ENCODE results near the gene PRR5. TPM values are rescaled to one million over a fixed set of nuclear protein-coding genes. Genes with fewer than 3 reads are reported as not detected.

The PRR5 gene
- total and polyA plus RNA-seq, 2 donors from 2014 or later, result 24.0 to 46.0 TPM

- no peaks in the 10 kb centered on the region for H3K9me3 ChIP-seq (ENCODE audit: control insufficient read depth in 2 of 3, insufficient read depth in 1 of 3, low read length in 3 of 3)
- FAIRE-seq (no peak), DNase-seq (peak in 2 of 5 donors; percentile 40 to 73)
- no peak overlapping the region for H3K27ac ChIP-seq (ENCODE audit: low read depth in 2 of 2, low read length in 2 of 2)
- intact Hi-C loops (cut with DNase I), result no loop called here
- no peak overlapping the region for H3K4me3 ChIP-seq (ENCODE audit: low read length in 3 of 3)
- H3K9ac ChIP-seq (ENCODE audit: low read length in 3 of 3), result no peak overlapping the region
- H3K4me1 ChIP-seq (ENCODE audit: control insufficient read depth in 2 of 3, insufficient read depth in 2 of 3, low read depth in 1 of 3, low read length in 3 of 3), result peaks cover 0 to 5% (median 0%) of the 10 kb centered on the region in 3 donors
- TF ChIP-seq, protein P1, sequence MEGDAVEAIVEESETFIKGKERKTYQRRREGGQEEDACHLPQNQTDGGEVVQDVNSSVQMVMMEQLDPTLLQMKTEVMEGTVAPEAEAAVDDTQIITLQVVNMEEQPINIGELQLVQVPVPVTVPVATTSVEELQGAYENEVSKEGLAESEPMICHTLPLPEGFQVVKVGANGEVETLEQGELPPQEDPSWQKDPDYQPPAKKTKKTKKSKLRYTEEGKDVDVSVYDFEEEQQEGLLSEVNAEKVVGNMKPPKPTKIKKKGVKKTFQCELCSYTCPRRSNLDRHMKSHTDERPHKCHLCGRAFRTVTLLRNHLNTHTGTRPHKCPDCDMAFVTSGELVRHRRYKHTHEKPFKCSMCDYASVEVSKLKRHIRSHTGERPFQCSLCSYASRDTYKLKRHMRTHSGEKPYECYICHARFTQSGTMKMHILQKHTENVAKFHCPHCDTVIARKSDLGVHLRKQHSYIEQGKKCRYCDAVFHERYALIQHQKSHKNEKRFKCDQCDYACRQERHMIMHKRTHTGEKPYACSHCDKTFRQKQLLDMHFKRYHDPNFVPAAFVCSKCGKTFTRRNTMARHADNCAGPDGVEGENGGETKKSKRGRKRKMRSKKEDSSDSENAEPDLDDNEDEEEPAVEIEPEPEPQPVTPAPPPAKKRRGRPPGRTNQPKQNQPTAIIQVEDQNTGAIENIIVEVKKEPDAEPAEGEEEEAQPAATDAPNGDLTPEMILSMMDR (IDR thresholded peaks at IDR 0.05; ENCODE audit: borderline replicate concordance, extremely low read depth, insufficient read depth), result no peak
- H3K36me3 ChIP-seq (ENCODE audit: control insufficient read depth in 2 of 3, insufficient read depth in 3 of 3, low read length in 3 of 3), result no peaks in the 10 kb centered on the region
- no peaks in the 10 kb centered on the region for H3K27me3 ChIP-seq (ENCODE audit: control insufficient read depth, insufficient read depth, low read length)
These were observed 42.9 kb upstream of the PRR5 start for GRCh38 chr22:44659140-44659539.

- H3K4me1 ChIP-seq (ENCODE audit: control insufficient read depth in 2 of 3, insufficient read depth in 2 of 3, low read depth in 1 of 3, low read length in 3 of 3), result peaks cover 0 to 12% (median 0%) of the 10 kb centered on the region in 3 donors
- DNase-seq, result peak in 1 of 5 donors; percentile 63
- no peak overlapping the region for H3K4me3 ChIP-seq (ENCODE audit: low read length in 3 of 3)
- no peak overlapping the region for H3K9ac ChIP-seq (ENCODE audit: low read length in 3 of 3)
- H3K36me3 ChIP-seq (ENCODE audit: control insufficient read depth in 2 of 3, insufficient read depth in 3 of 3, low read length in 3 of 3), result no peaks in the 10 kb centered on the region
- TF ChIP-seq, protein P1 (IDR thresholded peaks at IDR 0.05; ENCODE audit: borderline replicate concordance, extremely low read depth, insufficient read depth), result no peak
- H3K27me3 ChIP-seq (ENCODE audit: control insufficient read depth, insufficient read depth, low read length), result no peaks in the 10 kb centered on the region
- H3K9me3 ChIP-seq (ENCODE audit: control insufficient read depth in 2 of 3, insufficient read depth in 1 of 3, low read length in 3 of 3), result no peaks in the 10 kb centered on the region
- intact Hi-C loops (cut with DNase I), result no loop called here
- no peak for FAIRE-seq
- no peak overlapping the region for H3K27ac ChIP-seq (ENCODE audit: low read depth in 2 of 2, low read length in 2 of 2)
These were observed 41.8 kb upstream of the PRR5 start for GRCh38 chr22:44660051-44660830.

GRCh38 chr22:44661070-44661469, 40.9 kb upstream of the PRR5 start:
- DNase-seq (peak; percentile 48 to 83 (median 64)), FAIRE-seq (no peak)
- intact Hi-C loops (cut with DNase I), result no loop called here
- no peak overlapping the region for H3K9ac ChIP-seq (ENCODE audit: low read length in 3 of 3)
- H3K36me3 ChIP-seq (ENCODE audit: control insufficient read depth in 2 of 3, insufficient read depth in 3 of 3, low read length in 3 of 3), result no peaks in the 10 kb centered on the region
- no peak overlapping the region for H3K27ac ChIP-seq (ENCODE audit: low read depth in 2 of 2, low read length in 2 of 2)
- H3K9me3 ChIP-seq (ENCODE audit: control insufficient read depth in 2 of 3, insufficient read depth in 1 of 3, low read length in 3 of 3), result no peaks in the 10 kb centered on the region
- no peaks in the 10 kb centered on the region for H3K27me3 ChIP-seq (ENCODE audit: control insufficient read depth, insufficient read depth, low read length)
- H3K4me1 ChIP-seq (ENCODE audit: control insufficient read depth in 2 of 3, insufficient read depth in 2 of 3, low read depth in 1 of 3, low read length in 3 of 3), result peaks cover 0 to 12% (median 0%) of the 10 kb centered on the region in 3 donors
- no peak overlapping the region for H3K4me3 ChIP-seq (ENCODE audit: low read length in 3 of 3)
- TF ChIP-seq, protein P1 (IDR thresholded peaks at IDR 0.05; ENCODE audit: borderline replicate concordance, extremely low read depth, insufficient read depth), result no peak
